ENCODE data around the gene PCSK9.

DNA sequence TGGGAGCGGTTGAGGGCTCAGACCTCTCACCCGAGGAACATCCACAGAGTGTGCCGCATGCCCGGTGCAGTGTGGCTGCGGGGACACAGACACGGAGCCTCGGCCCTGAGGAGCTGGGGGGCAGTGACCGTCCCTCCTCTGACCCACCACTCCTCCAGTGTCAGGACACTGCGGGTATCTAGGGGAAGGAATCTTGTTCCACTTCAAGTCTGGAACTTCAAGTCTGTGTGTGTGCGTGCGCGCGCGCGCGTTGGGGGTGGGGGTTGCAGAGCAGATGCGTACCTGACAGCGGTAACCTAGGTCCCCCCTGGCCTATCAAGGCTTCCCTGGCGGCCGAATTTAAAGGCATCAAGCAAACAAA is 17.3 kb downstream of the PCSK9 start:
- TF ChIP-seq, protein P1, sequence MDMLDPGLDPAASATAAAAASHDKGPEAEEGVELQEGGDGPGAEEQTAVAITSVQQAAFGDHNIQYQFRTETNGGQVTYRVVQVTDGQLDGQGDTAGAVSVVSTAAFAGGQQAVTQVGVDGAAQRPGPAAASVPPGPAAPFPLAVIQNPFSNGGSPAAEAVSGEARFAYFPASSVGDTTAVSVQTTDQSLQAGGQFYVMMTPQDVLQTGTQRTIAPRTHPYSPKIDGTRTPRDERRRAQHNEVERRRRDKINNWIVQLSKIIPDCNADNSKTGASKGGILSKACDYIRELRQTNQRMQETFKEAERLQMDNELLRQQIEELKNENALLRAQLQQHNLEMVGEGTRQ (IDR thresholded peaks at IDR 0.05): no peak
- no peak for TF ChIP-seq KDM1A (IDR thresholded peaks at IDR 0.05; ENCODE audit: low read depth)
- TF ChIP-seq, protein P2, sequence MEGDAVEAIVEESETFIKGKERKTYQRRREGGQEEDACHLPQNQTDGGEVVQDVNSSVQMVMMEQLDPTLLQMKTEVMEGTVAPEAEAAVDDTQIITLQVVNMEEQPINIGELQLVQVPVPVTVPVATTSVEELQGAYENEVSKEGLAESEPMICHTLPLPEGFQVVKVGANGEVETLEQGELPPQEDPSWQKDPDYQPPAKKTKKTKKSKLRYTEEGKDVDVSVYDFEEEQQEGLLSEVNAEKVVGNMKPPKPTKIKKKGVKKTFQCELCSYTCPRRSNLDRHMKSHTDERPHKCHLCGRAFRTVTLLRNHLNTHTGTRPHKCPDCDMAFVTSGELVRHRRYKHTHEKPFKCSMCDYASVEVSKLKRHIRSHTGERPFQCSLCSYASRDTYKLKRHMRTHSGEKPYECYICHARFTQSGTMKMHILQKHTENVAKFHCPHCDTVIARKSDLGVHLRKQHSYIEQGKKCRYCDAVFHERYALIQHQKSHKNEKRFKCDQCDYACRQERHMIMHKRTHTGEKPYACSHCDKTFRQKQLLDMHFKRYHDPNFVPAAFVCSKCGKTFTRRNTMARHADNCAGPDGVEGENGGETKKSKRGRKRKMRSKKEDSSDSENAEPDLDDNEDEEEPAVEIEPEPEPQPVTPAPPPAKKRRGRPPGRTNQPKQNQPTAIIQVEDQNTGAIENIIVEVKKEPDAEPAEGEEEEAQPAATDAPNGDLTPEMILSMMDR (IDR thresholded peaks at IDR 0.05): no peak
- no peak for TF ChIP-seq RFX5 (IDR thresholded peaks at IDR 0.05)
- no peak for TF ChIP-seq SMC3 (IDR thresholded peaks at IDR 0.05)

Measured in A549 (cell line).